Endothelial cell of umbilical vein (primary cell): ENCODE data around the gene ITGA8. TPM values are rescaled to one million over a fixed set of nuclear protein-coding genes. Genes with fewer than 3 reads are reported as not detected.

Experiments
- BruUV-seq: library from RNA; stranded (reverse); fragments of 400-500 nt; replicated peaks from 2 replicates; lab custom pipeline; 2021; lab: Mats Ljungman, UMichigan
- CTCF ChIA-PET: fragments of 300-600, 350-600 bp; sonication (Branson Sonifier 250); formaldehyde crosslinking; loops from one replicate; lab custom pipeline; 2021; ENCODE audit warnings: antibody characterized with exemption, inconsistent platforms; lab: Charles Lee
- POLR2A ChIA-PET: fragments of 300-600, 350-600 bp; sonication (Branson Sonifier 250); formaldehyde crosslinking; loops from one replicate; lab custom pipeline; 2021; ENCODE audit warnings: antibody characterized with exemption, inconsistent platforms; lab: Charles Lee
- DNase-seq: peaks from one replicate; pipeline ENCODE4 v3.0.0-alpha.2; 2011; ENCODE audit warnings: low read depth, low spot score
- FAIRE-seq: peaks from 2 replicates; lab custom pipeline; 2011; peaks lifted over from hg19 to GRCh38; lab: Jason Lieb, UNC
- H2AFZ ChIP-seq: 2 replicates; pipeline ENCODE4 v1.6.0; 2012; ENCODE audit warnings: low read depth, low read length, control low read depth, inconsistent platforms
- H3K27ac ChIP-seq: 2 replicates; pipeline ENCODE4 v1.5.1; 2011; ENCODE audit warnings: low read depth, mild to moderate bottlenecking, control low read depth, low read length, moderate library complexity; ENCODE audit not compliant: insufficient read depth
- H3K27me3 ChIP-seq, 2 experiments: 2 replicates each; pipeline versions ENCODE4 v1.6.0 to v1.6.1; 2011; ENCODE audit warnings: low read length in 2 of 2, mixed read lengths in 1 of 2; ENCODE audit not compliant: control insufficient read depth in 2 of 2, insufficient read depth in 2 of 2
- H3K36me3 ChIP-seq, 2 experiments: 2 replicates in 1 of 2; 3 replicates in 1 of 2; pipeline ENCODE4 v1.5.1; 2011; ENCODE audit warnings: low read length in 2 of 2, mild to moderate bottlenecking in 1 of 2, moderate library complexity in 1 of 2; ENCODE audit not compliant: control insufficient read depth in 2 of 2, insufficient read depth in 2 of 2; ENCODE audit errors: extremely low read depth in 1 of 2
- H3K4me1 ChIP-seq: 3 replicates; pipeline ENCODE4 v1.5.1; 2011; ENCODE audit warnings: mild to moderate bottlenecking, low read length; ENCODE audit not compliant: control insufficient read depth, insufficient read depth; ENCODE audit errors: extremely low read depth
- H3K4me2 ChIP-seq: 2 replicates; pipeline ENCODE4 v1.6.1; 2011; ENCODE audit warnings: low read length, control low read depth, mixed read lengths; ENCODE audit not compliant: insufficient read depth
- H3K4me3 ChIP-seq, 3 experiments: fragments of 200-600 bp in 1 of 3; sonication (generic), shearing (Covaris generic) in 1 of 3; replicated peaks in 1 of 3; 2 replicates each; pipeline ENCODE4 v1.5.1; 2011 to 2016; ENCODE audit warnings: control low read depth in 3 of 3, low read length in 3 of 3, mild to moderate bottlenecking in 2 of 3, inconsistent platforms in 1 of 3, low read depth in 1 of 3, moderate library complexity in 1 of 3; ENCODE audit not compliant: insufficient read depth in 1 of 3
- H3K79me2 ChIP-seq: 2 replicates; pipeline ENCODE4 v1.6.0; 2012; ENCODE audit warnings: low read length, inconsistent platforms; ENCODE audit not compliant: control insufficient read depth, insufficient read depth
- H3K9ac ChIP-seq: replicated peaks from 2 replicates; pipeline ENCODE3; 2011; ENCODE audit warnings: low read length, control low read depth; ENCODE audit not compliant: insufficient read depth; ENCODE audit errors: extremely low read depth
- H3K9me1 ChIP-seq: replicated peaks from 3 replicates; pipeline ENCODE4 v1.6.0; 2011; ENCODE audit warnings: mild to moderate bottlenecking, low read length; ENCODE audit not compliant: control insufficient read depth, insufficient read depth; ENCODE audit errors: extremely low read depth
- H3K9me3 ChIP-seq: replicated peaks from 2 replicates; pipeline ENCODE4 v1.5.1; 2012; ENCODE audit warnings: low read length, inconsistent platforms; ENCODE audit not compliant: control insufficient read depth, insufficient read depth
- H4K20me1 ChIP-seq: replicated peaks from 2 replicates; pipeline ENCODE3; 2011; ENCODE audit warnings: mild to moderate bottlenecking, low read length; ENCODE audit not compliant: control insufficient read depth, insufficient read depth; ENCODE audit errors: extremely low read depth
- CTCF ChIP-seq, 2 donors: IDR thresholded peaks; 1 replicate in 1 of 2; 2 replicates in 1 of 2; pipeline ENCODE4 v1.5.1; 2011; ENCODE audit warnings: low read length in 2 of 2, mild to moderate bottlenecking in 2 of 2, moderate library complexity in 2 of 2, control low read depth in 1 of 2, inconsistent platforms in 1 of 2, low read depth in 1 of 2; ENCODE audit not compliant: insufficient read depth in 1 of 2; ENCODE audit errors: extremely low read depth in 1 of 2
- EZH2 ChIP-seq: IDR thresholded peaks from 2 replicates; pipeline ENCODE4 v1.6.1; 2012; ENCODE audit warnings: borderline replicate concordance, low read depth, mild to moderate bottlenecking, moderate library complexity, low read length, inconsistent platforms; ENCODE audit not compliant: severe bottlenecking
- FOS ChIP-seq: IDR thresholded peaks from 2 replicates; pipeline ENCODE4 v1.6.1; 2011; ENCODE audit warnings: mild to moderate bottlenecking, low read length, moderate library complexity, borderline replicate concordance; ENCODE audit not compliant: insufficient read depth
- GATA2 ChIP-seq: IDR thresholded peaks from 2 replicates; pipeline ENCODE4 v1.7.0; 2011; ENCODE audit warnings: low read depth, mild to moderate bottlenecking, moderate library complexity, mixed read lengths, low read length; ENCODE audit not compliant: insufficient read length, insufficient read depth
- JUN ChIP-seq: IDR thresholded peaks from 2 replicates; pipeline ENCODE4 v1.6.1; 2011; ENCODE audit warnings: borderline replicate concordance, low read depth; ENCODE audit not compliant: insufficient read length, insufficient read depth
- MYC ChIP-seq: IDR thresholded peaks from one replicate; pipeline ENCODE4 v1.6.1; 2011; ENCODE audit warnings: mild to moderate bottlenecking, low read depth, low read length
- POLR2A ChIP-seq: IDR thresholded peaks from 2 replicates; pipeline ENCODE4 v1.6.1; 2012; ENCODE audit warnings: low read depth, mild to moderate bottlenecking, control low read depth, low read length
- POLR2AphosphoS5 ChIP-seq: IDR thresholded peaks from 2 replicates; pipeline ENCODE4 v1.6.1; 2012; ENCODE audit warnings: low read depth, mild to moderate bottlenecking, control low read depth, low read length, moderate library complexity; ENCODE audit not compliant: insufficient read depth
- dilution Hi-C: fragments of 300-500 bp; cut with MboI; formaldehyde crosslinking; loops from one replicate; pipeline ENCODE4 v1.15.0; 2019; ENCODE audit warnings: low sequenced_read_pairs; ENCODE audit not compliant: extremely low pct_ligation_motif_present
- intact Hi-C: fragments of 100-400 bp; cut with micrococcal nuclease; formaldehyde crosslinking; loops from one replicate; pipeline ENCODE4 v1.10.0; 2022
- polyA plus RNA-seq, 4 experiments: library from polyadenylated mRNA; depleted of rRNA in 3 of 4; stranded (reverse) in 3 of 4; unstranded in 1 of 4; fragments of >200 nt; gene quantifications; 2 replicates each; pipeline versions ENCODE4 v1.2.1 to v1.2.3, GENCODE V29; 2011 to 2012; ENCODE audit warnings: missing spikeins in 1 of 4
- total RNA-seq: library from RNA; stranded (reverse); gene quantifications from 2 replicates; pipeline ENCODE4 v1.2.3, GENCODE V29; 2021
- TF ChIP-seq, protein P1 (sequence below): IDR thresholded peaks from 2 replicates; pipeline ENCODE4 v1.6.1; 2011; ENCODE audit not compliant: insufficient read depth, insufficient read length

Gene ITGA8
- total and polyA plus RNA-seq, 2 donors (not counting 3 experiments of a cell fraction or from before 2014, with no cell fraction given), result 0.04 to 0.40 TPM

GRCh38 chr10:15605740-15606369 is 113.9 kb downstream of the ITGA8 start:
- no peak overlapping the region for H2AFZ ChIP-seq
- H3K4me1 ChIP-seq, result peaks cover 6% of the 10 kb centered on the region
- POLR2A ChIA-PET, result no interaction called here
- intact Hi-C loops, result no loop called here
- no peaks in the 10 kb centered on the region for H3K36me3 ChIP-seq
- no peaks in the 10 kb centered on the region for H4K20me1 ChIP-seq
- no peak overlapping the region for H3K4me3 ChIP-seq
- DNase-seq (peak; percentile 5), FAIRE-seq (no peak)
- H3K9ac ChIP-seq, result no peak overlapping the region
- no peak overlapping the region for H3K4me2 ChIP-seq
- TF ChIP-seq, protein P1, sequence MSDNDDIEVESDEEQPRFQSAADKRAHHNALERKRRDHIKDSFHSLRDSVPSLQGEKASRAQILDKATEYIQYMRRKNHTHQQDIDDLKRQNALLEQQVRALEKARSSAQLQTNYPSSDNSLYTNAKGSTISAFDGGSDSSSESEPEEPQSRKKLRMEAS, result no peak
- TF ChIP-seq POLR2A (no peak), FOS (no peak), JUN (no peak), GATA2 (no peak), CTCF (IDR thresholded peaks at IDR 0.05; ENCODE audit: extremely low read depth in 1 of 2, insufficient read depth in 1 of 2, low read depth in 1 of 2, low read length in 2 of 2) (no peak), POLR2AphosphoS5 (no peak), MYC (no peak), EZH2 (no peak)
- H3K27me3 ChIP-seq, result peaks cover 13 to 22% of the 10 kb centered on the region in 2 experiments
- H3K9me3 ChIP-seq, result no peaks in the 10 kb centered on the region
- BruUV-seq, result no TSS peak
- CTCF ChIA-PET, result interaction anchor here (2.4 kb wide), 1 partner anchor 8 kb away, joined by 7 read pairs; no protein-coding TSS in a partner anchor
- H3K79me2 ChIP-seq, result no peaks in the 10 kb centered on the region
- dilution Hi-C loops, result no loop called here
- H3K27ac ChIP-seq, result no peak overlapping the region
- no peaks in the 10 kb centered on the region for H3K9me1 ChIP-seq
